Measurements from ENCODE around the gene NTHL1.

Gene NTHL1

GRCh38 chr16:2048116-2048543 lies 496 bp upstream of the NTHL1 start:
- peak overlapping the region; percentile 68 for H3K4me3 ChIP-seq (ENCODE audit: low read depth, low read length)
- DNase-seq (ENCODE audit: low read depth): no peak
- no peak for TF ChIP-seq CTCF (IDR thresholded peaks at IDR 0.05; ENCODE audit: insufficient read depth, low read depth, low read length, missing control alignments)

GRCh38 chr16:2046893-2047329 lies 723 bp downstream of the NTHL1 start:
- peak overlapping the region; percentile 68 for H3K4me3 ChIP-seq (ENCODE audit: low read depth, low read length)
- no peak for DNase-seq (ENCODE audit: low read depth)
- no peak for TF ChIP-seq CTCF (IDR thresholded peaks at IDR 0.05; ENCODE audit: insufficient read depth, low read depth, low read length, missing control alignments)

- no peak for DNase-seq (ENCODE audit: low read depth)
Measured at GRCh38 chr16:2045965-2046892, 1.4 kb downstream of the NTHL1 start.

GRCh38 chr16:2044541-2044940 lies 3.1 kb downstream of the NTHL1 start:
- no peak overlapping the region for H3K4me3 ChIP-seq (ENCODE audit: low read depth, low read length)
- TF ChIP-seq CTCF (IDR thresholded peaks at IDR 0.05; ENCODE audit: insufficient read depth, low read depth, low read length, missing control alignments): no peak
- DNase-seq (ENCODE audit: low read depth): no peak

More at GRCh38 chr16:2045965-2046892, 1.4 kb downstream of the NTHL1 start:
- TF ChIP-seq CTCF (IDR thresholded peaks at IDR 0.05; ENCODE audit: insufficient read depth, low read depth, low read length, missing control alignments): no peak
- 0 out of 2 replicates have a peak overlapping the region, but pooled peaks have one; percentile 68 for H3K4me3 ChIP-seq (ENCODE audit: low read depth, low read length)

- H3K4me3 ChIP-seq (ENCODE audit: low read depth, low read length): no peak overlapping the region
- peak; percentile 54 for DNase-seq (ENCODE audit: low read depth)
- TF ChIP-seq CTCF (IDR thresholded peaks at IDR 0.05; ENCODE audit: insufficient read depth, low read depth, low read length, missing control alignments): no peak
Measured at GRCh38 chr16:2043667-2044451, 3.8 kb downstream of the NTHL1 start.

GRCh38 chr16:2042986-2043666 lies 4.5 kb downstream of the NTHL1 start:
- no peak for DNase-seq (ENCODE audit: low read depth)
- no peak overlapping the region for H3K4me3 ChIP-seq (ENCODE audit: low read depth, low read length)
- no peak for TF ChIP-seq CTCF (IDR thresholded peaks at IDR 0.05; ENCODE audit: insufficient read depth, low read depth, low read length, missing control alignments)

Measured in GM12865 (cell line).